Lower leg skin (tissue), 3 donors: ENCODE results near the gene TRH.

Source experiments
- CTCF ChIP-seq, 3 donors: fragments of 450-650 bp; IDR thresholded peaks; one replicate each; pipeline ENCODE4 v1.5.1; 2016; ENCODE audit warnings: antibody characterized with exemption in 3 of 3, mild to moderate bottlenecking in 3 of 3, moderate library complexity in 2 of 3
- POLR2A ChIP-seq, 2 donors: fragments of 450-650 bp; IDR thresholded peaks; one replicate each; pipeline ENCODE4 v1.6.1; 2016 to 2017; ENCODE audit warnings: antibody characterized with exemption in 2 of 2, mild to moderate bottlenecking in 1 of 2, moderate library complexity in 1 of 2

GRCh38 chr3:129971351-129972052 is 3.0 kb upstream of the TRH start:
- TF ChIP-seq CTCF (IDR thresholded peaks at IDR 0.05) (no peak), POLR2A (IDR thresholded peaks at IDR 0.05) (no peak)
